ENCODE results near the gene GPR83. TPM values are rescaled to one million over a fixed set of nuclear protein-coding genes. Genes with fewer than 3 reads are reported as not detected.

Gene GPR83
- total and polyA plus RNA-seq, 12 donors, result 0.03 to 0.32 (median 0.13) TPM; not detected in 3

- DNase-seq (no peak), ATAC-seq (peak in 1 of 8 donors; percentile 15)
- H3K27ac ChIP-seq, result no peak overlapping the region
- intact Hi-C loops (cut with DNase I), result loop anchor here in 1 of 10 donors (10.0 kb wide), 1 partner anchor 839 kb away; no protein-coding TSS in a partner anchor
- TF ChIP-seq CTCF (IDR thresholded peaks at IDR 0.05), result no peak
- no peaks in the 10 kb centered on the region for H3K27me3 ChIP-seq
- no peak overlapping the region for H3K4me3 ChIP-seq
- peaks cover 0 to 27% (median 4%) of the 10 kb centered on the region in 11 donors for H3K9me3 ChIP-seq
- whole genome bisulfite sequencing, 2 donors, result 67 to 87% methylated on average over 2 of the region's 2 CpGs
- no peaks in the 10 kb centered on the region for H3K4me1 ChIP-seq
- peaks cover 0 to 95% (median 18%) of the 10 kb centered on the region in 9 donors for H3K36me3 ChIP-seq
Observed at GRCh38 chr11:94424011-94424410, 22.8 kb upstream of the GPR83 start.

- DNase-seq, result no peak
- Histone ChIP-seq H3K36me3 (peaks cover 0 to 94% (median 14%) of the 10 kb centered on the region in 9 donors), H3K27ac (no peak overlapping the region), H3K27me3 (no peaks in the 10 kb centered on the region), H3K9me3 (peaks cover 0 to 22% (median 4%) of the 10 kb centered on the region in 11 donors), H3K4me1 (no peaks in the 10 kb centered on the region), H3K4me3 (no peak overlapping the region)
- ATAC-seq, result peak in 1 of 8 donors; percentile 15
- 96 to 98% methylated on average over 3 of the region's 3 CpGs for WGBS, 2 donors
- TF ChIP-seq CTCF (IDR thresholded peaks at IDR 0.05), result no peak
- intact Hi-C loops (cut with DNase I), result loop anchor here in 1 of 10 donors (10.0 kb wide), 1 partner anchor 839 kb away; no protein-coding TSS in a partner anchor
Observed at GRCh38 chr11:94423507-94423906, 22.3 kb upstream of the GPR83 start.

- no peak overlapping the region for H3K4me3 ChIP-seq
- 78 to 81% methylated on average over 3 of the region's 3 CpGs for WGBS, 2 donors
- peaks cover 0 to 52% (median 0%) of the 10 kb centered on the region in 9 donors for H3K36me3 ChIP-seq
- H3K9me3 ChIP-seq, result no peaks in the 10 kb centered on the region
- DNase-seq (no peak), ATAC-seq (peak in 1 of 8 donors; percentile 33)
- H3K27ac ChIP-seq, result no peak overlapping the region
- TF ChIP-seq CTCF (IDR thresholded peaks at IDR 0.05), result no peak
- H3K4me1 ChIP-seq, result no peaks in the 10 kb centered on the region
- intact Hi-C loops (cut with DNase I), result loop anchor here in 8 of 10 donors (2.0 to 10.0 kb wide), 7 partner anchors 233 to 526 kb away; no protein-coding TSS in a partner anchor
- no peaks in the 10 kb centered on the region for H3K27me3 ChIP-seq
Observed at GRCh38 chr11:94418123-94418765, 17.0 kb upstream of the GPR83 start.

- peak; percentile 13 to 70 (median 58) for TF ChIP-seq CTCF (IDR thresholded peaks at IDR 0.05)
- peak in 2 of 8 donors; percentile 47 to 50 for ATAC-seq
- 60 to 67% methylated on average over 4 of the region's 4 CpGs for WGBS, 2 donors
Observed at GRCh38 chr11:94417386-94417987, 16.3 kb upstream of the GPR83 start.

More at GRCh38 chr11:94417386-94417987, 16.3 kb upstream of the GPR83 start:
- no peak overlapping the region for H3K27ac ChIP-seq
- no peak for DNase-seq
- no peak overlapping the region for H3K4me3 ChIP-seq
- no peaks in the 10 kb centered on the region for H3K9me3 ChIP-seq
- H3K36me3 ChIP-seq, result peaks cover 0 to 48% (median 0%) of the 10 kb centered on the region in 9 donors
- H3K27me3 ChIP-seq, result no peaks in the 10 kb centered on the region
- H3K4me1 ChIP-seq, result no peaks in the 10 kb centered on the region
- intact Hi-C loops (cut with DNase I), result loop anchor here in 9 of 10 donors (2.0 to 10.0 kb wide), 8 partner anchors 233 to 525 kb away; no protein-coding TSS in a partner anchor
